OCI-LY7 (cell line): ENCODE data around the gene POLR1D. TPM values are rescaled to one million over a fixed set of nuclear protein-coding genes. Genes with fewer than 3 reads are reported as not detected.

Source experiments
- BruUV-seq: library from RNA; stranded (reverse); fragments of 400-500 nt; replicated peaks from 2 replicates; lab custom pipeline; 2021; lab: Mats Ljungman, UMichigan
- CTCF ChIA-PET: fragments of 300-600 bp; sonication (Branson Sonifier 250); formaldehyde crosslinking; loops from one replicate; lab custom pipeline; 2022; ENCODE audit warnings: antibody characterized with exemption; ENCODE audit not compliant: unreplicated experiment; lab: Charles Lee
- POLR2A ChIA-PET: fragments of 300-600 bp; sonication (Branson Sonifier 250); formaldehyde crosslinking; loops from one replicate; lab custom pipeline; 2022; ENCODE audit warnings: antibody characterized with exemption; lab: Charles Lee
- DNase-seq: peaks from one replicate; pipeline ENCODE4 v3.0.0-alpha.2; 2015; ENCODE audit warnings: low spot score
- H2AFZ ChIP-seq: fragments of 200-600 bp; sonication (generic), shearing (Covaris generic); 2 replicates; pipeline ENCODE4 v1.6.1; 2014; ENCODE audit warnings: mild to moderate bottlenecking, antibody characterized with exemption, low read length, moderate library complexity
- H3K27ac ChIP-seq: fragments of 200-600 bp; sonication (generic); 2 replicates; pipeline ENCODE4 v1.5.1; 2014; ENCODE audit warnings: mixed run types, low read depth, mild to moderate bottlenecking, moderate library complexity, low read length, inconsistent platforms; ENCODE audit not compliant: poor library complexity, severe bottlenecking
- H3K36me3 ChIP-seq: fragments of 200-600 bp; sonication (generic); 2 replicates; pipeline ENCODE4 v1.6.1; 2014; ENCODE audit warnings: mild to moderate bottlenecking, antibody characterized with exemption, low read length, moderate library complexity, mixed read lengths; ENCODE audit not compliant: insufficient read depth
- H3K4me1 ChIP-seq: fragments of 200-600 bp; sonication (generic); 2 replicates; pipeline ENCODE4 v1.5.1; 2014; ENCODE audit warnings: mild to moderate bottlenecking, low read length; ENCODE audit not compliant: insufficient read depth, poor library complexity, severe bottlenecking
- H3K4me2 ChIP-seq: fragments of 200-600 bp; sonication (generic); 2 replicates; pipeline ENCODE4 v1.6.1; 2014; ENCODE audit warnings: mild to moderate bottlenecking, low read length
- H3K4me3 ChIP-seq: fragments of 200-600 bp; sonication (generic); 2 replicates; pipeline ENCODE4 v1.5.1; 2014; ENCODE audit warnings: mild to moderate bottlenecking, low read depth, low read length; ENCODE audit not compliant: poor library complexity, severe bottlenecking
- H3K79me2 ChIP-seq: fragments of 200-600 bp; sonication (generic); 2 replicates; pipeline ENCODE4 v1.6.1; 2016; ENCODE audit warnings: low read depth, mild to moderate bottlenecking, low read length, moderate library complexity, mixed read lengths; ENCODE audit not compliant: insufficient read depth
- H3K9me2 ChIP-seq: fragments of 200-600 bp; sonication (generic); 2 replicates; pipeline ENCODE4 v1.6.1; 2016; ENCODE audit warnings: mild to moderate bottlenecking, low read length, mixed read lengths; ENCODE audit not compliant: insufficient read depth
- H3K9me3 ChIP-seq: fragments of 200-600 bp; sonication (generic); 2 replicates; pipeline ENCODE4 v1.6.1; 2014; ENCODE audit warnings: mild to moderate bottlenecking, mixed run types, low read length, mixed read lengths
- H4K20me1 ChIP-seq: fragments of 200-600 bp; sonication (generic); 2 replicates; pipeline ENCODE4 v1.6.1; 2014; ENCODE audit warnings: mild to moderate bottlenecking, antibody characterized with exemption, low read length, moderate library complexity, mixed read lengths; ENCODE audit not compliant: insufficient read depth
- CTCF ChIP-seq: fragments of 200-600 bp; sonication (generic); conservative IDR thresholded peaks from 2 replicates; pipeline ENCODE4 v1.5.1; 2014; ENCODE audit warnings: mild to moderate bottlenecking, antibody characterized with exemption, low read length, moderate library complexity, mixed read lengths
- EZH2phosphoT487 ChIP-seq: fragments of 200-600 bp; sonication (generic); IDR thresholded peaks from 2 replicates; pipeline ENCODE4 v1.6.1; 2018; ENCODE audit warnings: low read depth, borderline replicate concordance, mild to moderate bottlenecking, mixed run types, antibody characterized with exemption, low read length, moderate library complexity, mixed read lengths
- intact Hi-C: fragments of 100-400 bp; cut with micrococcal nuclease; formaldehyde crosslinking; loops from one replicate; pipeline ENCODE4 v1.10.0; 2022; ENCODE audit not compliant: unreplicated experiment
- total RNA-seq, 2 experiments: library from RNA; depleted of rRNA in 1 of 2; stranded (reverse); fragments of >200 nt in 1 of 2; shearing (Covaris generic) in 1 of 2; gene quantifications; 2 replicates each; pipeline ENCODE4 v1.2.3, GENCODE V29; 2014 to 2022

The POLR1D gene
- total RNA-seq, 2 experiments from 2014 or later = 115 to 174 TPM

- H3K27ac ChIP-seq = no peak overlapping the region
- H3K4me1 ChIP-seq = peaks cover 20% of the 10 kb centered on the region
- no peak overlapping the region for H2AFZ ChIP-seq
- ChIA-PET POLR2A (interaction anchor here (0.6 to 1.2 kb wide), 2 partner anchors 36 to 71 kb away, joined by 3 read pairs; no protein-coding TSS in a partner anchor), CTCF (no interaction called here)
- H3K9me3 ChIP-seq = peaks cover 9% of the 10 kb centered on the region; the same call in 1 of the 2 replicates
- intact Hi-C loops = no loop called here
- peaks cover 46% of the 10 kb centered on the region for H3K79me2 ChIP-seq
- peaks cover 11% of the 10 kb centered on the region for H3K36me3 ChIP-seq
- no peaks in the 10 kb centered on the region for H3K9me2 ChIP-seq
- H3K4me2 ChIP-seq = peak overlapping the region; percentile 98; the same call in 1 of the 2 replicates
- TF ChIP-seq CTCF (no peak), EZH2phosphoT487 (no peak)
- peaks cover 21% of the 10 kb centered on the region; the same call in 1 of the 2 replicates for H4K20me1 ChIP-seq
- no TSS peak for BruUV-seq
- DNase-seq = no peak
- H3K4me3 ChIP-seq = no peak overlapping the region
Measured at GRCh38 chr13:27617881-27618321, 3.8 kb upstream of the POLR1D start.

- no TSS peak for BruUV-seq
Measured at GRCh38 chr13:27619093-27619727, 2.5 kb upstream of the POLR1D start.

More at GRCh38 chr13:27619093-27619727, 2.5 kb upstream of the POLR1D start:
- H3K79me2 ChIP-seq = peaks cover 59% of the 10 kb centered on the region
- H3K9me3 ChIP-seq = peaks cover 9% of the 10 kb centered on the region; the same call in 1 of the 2 replicates
- peak overlapping the region; percentile 82; the same call in 1 of the 2 replicates for H2AFZ ChIP-seq
- no peak for DNase-seq
- intact Hi-C loops = no loop called here
- peak overlapping the region; percentile 88 for H3K4me3 ChIP-seq
- peak overlapping the region; percentile 98 for H3K4me2 ChIP-seq
- peaks cover 24% of the 10 kb centered on the region for H3K36me3 ChIP-seq
- TF ChIP-seq EZH2phosphoT487 = no peak
- no peak for TF ChIP-seq CTCF
- ChIA-PET POLR2A (interaction anchor here (0.6 to 2.7 kb wide), 6 partner anchors 21 to 175 kb away, joined by 3 to 7 read pairs (median 4); no protein-coding TSS in a partner anchor), CTCF (interaction anchor here (1.2 kb wide), 1 partner anchor 194 kb away, joined by 3 read pairs; no protein-coding TSS in a partner anchor)
- H3K9me2 ChIP-seq = no peaks in the 10 kb centered on the region
- peaks cover 34% of the 10 kb centered on the region for H4K20me1 ChIP-seq
- H3K4me1 ChIP-seq = peaks cover 32% of the 10 kb centered on the region
- peak overlapping the region; percentile 51 for H3K27ac ChIP-seq
